ENCODE data around the gene SHOX. TPM values are rescaled to one million over a fixed set of nuclear protein-coding genes. Genes with fewer than 3 reads are reported as not detected.

The SHOX gene
- total RNA-seq, 4 donors from 2014 or later = not detected

GRCh38 chrX:698206-698605, 67.6 kb downstream of the SHOX start:
- intact Hi-C loops (cut with DNase I) = no loop called here
- no peaks in the 10 kb centered on the region for H3K27me3 ChIP-seq
- no peaks in the 10 kb centered on the region for H3K9me3 ChIP-seq
- WGBS, 2 donors = 85% methylated on average over 20 of the region's 20 CpGs
- no peak overlapping the region for H3K4me3 ChIP-seq (replicated peaks in 1 of 3)
- H3K27ac ChIP-seq = no peak overlapping the region
- no peak for DNase-seq
- no peaks in the 10 kb centered on the region for H3K4me1 ChIP-seq
- no peaks in the 10 kb centered on the region for H3K36me3 ChIP-seq
- no peak for TF ChIP-seq CTCF (IDR thresholded peaks at IDR 0.05)
- no peak for TF ChIP-seq POLR2A (IDR thresholded peaks at IDR 0.05)

- WGBS, 2 donors = 44 to 69% methylated on average over 6 of the region's 6 CpGs
- no peaks in the 10 kb centered on the region for H3K9me3 ChIP-seq
- H3K36me3 ChIP-seq = no peaks in the 10 kb centered on the region
- no peaks in the 10 kb centered on the region for H3K27me3 ChIP-seq
- intact Hi-C loops (cut with DNase I) = no loop called here
- TF ChIP-seq CTCF (IDR thresholded peaks at IDR 0.05) (no peak), POLR2A (IDR thresholded peaks at IDR 0.05) (no peak)
- no peak for DNase-seq
- no peaks in the 10 kb centered on the region for H3K4me1 ChIP-seq
- H3K27ac ChIP-seq = no peak overlapping the region
- H3K4me3 ChIP-seq (replicated peaks in 1 of 3) = no peak overlapping the region
Observed at GRCh38 chrX:700936-701335, 70.3 kb downstream of the SHOX start.

GRCh38 chrX:701673-702072, 71.1 kb downstream of the SHOX start:
- no peaks in the 10 kb centered on the region for H3K9me3 ChIP-seq
- WGBS, 2 donors = 80 to 84% methylated on average over 5 of the region's 5 CpGs
- no peak for TF ChIP-seq CTCF (IDR thresholded peaks at IDR 0.05)
- TF ChIP-seq POLR2A (IDR thresholded peaks at IDR 0.05) = no peak
- no peak for DNase-seq
- no peaks in the 10 kb centered on the region for H3K36me3 ChIP-seq
- intact Hi-C loops (cut with DNase I) = no loop called here
- no peaks in the 10 kb centered on the region for H3K27me3 ChIP-seq
- H3K4me3 ChIP-seq (replicated peaks in 1 of 3) = no peak overlapping the region
- no peaks in the 10 kb centered on the region for H3K4me1 ChIP-seq
- no peak overlapping the region for H3K27ac ChIP-seq

- Histone ChIP-seq H3K4me1 (no peaks in the 10 kb centered on the region), H3K36me3 (no peaks in the 10 kb centered on the region), H3K9me3 (no peaks in the 10 kb centered on the region), H3K27me3 (no peaks in the 10 kb centered on the region), H3K4me3 (replicated peaks in 1 of 3) (no peak overlapping the region), H3K27ac (no peak overlapping the region)
- intact Hi-C loops (cut with DNase I) = no loop called here
- TF ChIP-seq CTCF (IDR thresholded peaks at IDR 0.05) = no peak
- TF ChIP-seq POLR2A (IDR thresholded peaks at IDR 0.05) = no peak
- WGBS, 2 donors = 86 to 87% methylated on average over 2 of the region's 2 CpGs
- DNase-seq = no peak
Observed at GRCh38 chrX:703466-703865, 72.9 kb downstream of the SHOX start.

GRCh38 chrX:703866-704265, 73.3 kb downstream of the SHOX start:
- DNase-seq = no peak
- no peaks in the 10 kb centered on the region for H3K9me3 ChIP-seq
- WGBS, 2 donors = 73 to 82% methylated on average over 3 of the region's 3 CpGs
- no peaks in the 10 kb centered on the region for H3K4me1 ChIP-seq
- H3K27me3 ChIP-seq = no peaks in the 10 kb centered on the region
- no peaks in the 10 kb centered on the region for H3K36me3 ChIP-seq
- no peak overlapping the region for H3K4me3 ChIP-seq (replicated peaks in 1 of 3)
- intact Hi-C loops (cut with DNase I) = no loop called here
- no peak overlapping the region for H3K27ac ChIP-seq
- TF ChIP-seq CTCF (IDR thresholded peaks at IDR 0.05) (no peak), POLR2A (IDR thresholded peaks at IDR 0.05) (no peak)

Other genes starting within 250 kb of the SHOX start
- 10 to 100 TPM in 3 of 4 donors, 1 to 10 TPM in 1; 9.7 to 15.2 (median 12.3) TPM for gene PPP2R3B, start 243.9 kb upstream of the SHOX start, total RNA-seq

Data from thyroid gland (tissue), 4 donors.